Nephron progenitor cell (in vitro differentiated cells): Measurements from ENCODE around the gene MYH14.
A peak's percentile ranks its signal among the peaks of the same experiment; 100 is the strongest.

Experiments
- DNase-seq: peaks from one replicate; pipeline ENCODE4 v3.0.0; 2021
- H3K27ac Mint-ChIP-seq: 2 replicates; pipeline ENCODE4 v1.8.0; 2021; ENCODE audit warnings: mild to moderate bottlenecking, moderate library complexity, mixed read lengths
- H3K27me3 Mint-ChIP-seq: 2 replicates; pipeline ENCODE4 v1.8.0; 2021; ENCODE audit warnings: mild to moderate bottlenecking, low read depth, mixed read lengths; ENCODE audit not compliant: poor library complexity
- H3K36me3 Mint-ChIP-seq: 2 replicates; pipeline ENCODE4 v1.8.0; 2021; ENCODE audit warnings: low read depth, mixed read lengths
- H3K4me1 Mint-ChIP-seq: 2 replicates; pipeline ENCODE4 v1.8.0; 2021; ENCODE audit warnings: mixed read lengths
- H3K4me3 Mint-ChIP-seq: 2 replicates; pipeline ENCODE4 v1.8.0; 2021; ENCODE audit warnings: mild to moderate bottlenecking, moderate library complexity, mixed read lengths
- H3K9me3 Mint-ChIP-seq: 2 replicates; pipeline ENCODE4 v1.8.0; 2021; ENCODE audit warnings: mild to moderate bottlenecking, moderate library complexity, mixed read lengths
- TF ChIP-seq, protein P1 (sequence below): fragments of 200-600 bp; sonication (generic); IDR thresholded peaks from 2 replicates; pipeline ENCODE4 v1.5.0; 2021; ENCODE audit warnings: antibody characterized with exemption

The MYH14 gene

DNA sequence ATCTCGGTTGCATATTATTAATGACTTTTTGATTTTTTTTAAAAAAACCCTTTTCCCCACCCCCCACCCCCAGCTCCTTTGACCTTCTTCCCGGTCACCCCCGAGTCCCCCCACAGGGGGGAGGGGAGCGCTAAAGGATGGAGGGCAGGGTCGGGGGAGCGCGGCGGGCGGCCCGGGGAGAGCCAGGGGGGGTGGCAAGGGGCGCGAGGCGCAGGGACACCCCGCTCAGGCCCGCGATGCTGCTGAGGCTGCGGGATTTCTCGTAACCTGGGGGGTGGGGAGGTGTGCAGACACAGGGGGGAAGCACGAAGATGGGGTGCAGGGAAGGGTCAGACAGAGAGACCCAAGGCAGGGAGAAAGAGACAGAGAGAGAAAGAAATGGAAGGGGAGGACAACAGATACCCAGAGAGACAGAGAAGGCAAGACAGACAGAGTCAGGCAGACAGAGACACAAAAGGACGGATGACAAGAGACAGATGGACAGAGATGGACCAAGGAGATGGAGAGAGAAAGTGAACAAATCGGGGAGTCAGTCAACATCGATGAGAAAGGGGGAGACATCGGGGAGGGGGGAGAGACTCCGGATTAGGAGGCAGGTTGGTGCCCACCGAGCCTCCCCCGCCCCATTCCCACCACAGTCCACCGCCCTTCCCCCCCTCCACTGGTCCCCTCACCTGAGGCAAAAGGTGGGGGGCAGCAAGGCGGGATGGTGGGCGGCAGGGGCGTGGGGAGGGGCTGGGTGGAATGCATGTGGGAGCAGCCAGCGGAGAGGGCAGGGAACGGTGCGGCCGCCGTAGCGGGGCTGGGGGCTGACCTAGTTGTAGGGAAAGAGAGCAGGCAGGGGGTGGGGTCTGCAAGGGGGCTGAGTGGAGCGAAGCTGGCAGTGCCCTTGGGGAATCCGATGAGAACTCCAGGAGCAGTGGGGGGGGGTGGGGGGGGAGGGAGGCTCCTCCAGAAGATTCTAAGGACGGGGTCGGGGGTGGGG is 111.6 kb downstream of the MYH14 start:
- peaks cover 4% of the 10 kb centered on the region for H3K9me3 Mint-ChIP-seq
- H3K27me3 Mint-ChIP-seq: peaks cover 68% of the 10 kb centered on the region
- TF ChIP-seq, protein P1, sequence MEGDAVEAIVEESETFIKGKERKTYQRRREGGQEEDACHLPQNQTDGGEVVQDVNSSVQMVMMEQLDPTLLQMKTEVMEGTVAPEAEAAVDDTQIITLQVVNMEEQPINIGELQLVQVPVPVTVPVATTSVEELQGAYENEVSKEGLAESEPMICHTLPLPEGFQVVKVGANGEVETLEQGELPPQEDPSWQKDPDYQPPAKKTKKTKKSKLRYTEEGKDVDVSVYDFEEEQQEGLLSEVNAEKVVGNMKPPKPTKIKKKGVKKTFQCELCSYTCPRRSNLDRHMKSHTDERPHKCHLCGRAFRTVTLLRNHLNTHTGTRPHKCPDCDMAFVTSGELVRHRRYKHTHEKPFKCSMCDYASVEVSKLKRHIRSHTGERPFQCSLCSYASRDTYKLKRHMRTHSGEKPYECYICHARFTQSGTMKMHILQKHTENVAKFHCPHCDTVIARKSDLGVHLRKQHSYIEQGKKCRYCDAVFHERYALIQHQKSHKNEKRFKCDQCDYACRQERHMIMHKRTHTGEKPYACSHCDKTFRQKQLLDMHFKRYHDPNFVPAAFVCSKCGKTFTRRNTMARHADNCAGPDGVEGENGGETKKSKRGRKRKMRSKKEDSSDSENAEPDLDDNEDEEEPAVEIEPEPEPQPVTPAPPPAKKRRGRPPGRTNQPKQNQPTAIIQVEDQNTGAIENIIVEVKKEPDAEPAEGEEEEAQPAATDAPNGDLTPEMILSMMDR: no peak
- peak; percentile 65 for DNase-seq
- H3K4me3 Mint-ChIP-seq: peak overlapping the region; percentile 86
- H3K27ac Mint-ChIP-seq: no peak overlapping the region
- H3K36me3 Mint-ChIP-seq: no peaks in the 10 kb centered on the region
- peaks cover 38% of the 10 kb centered on the region for H3K4me1 Mint-ChIP-seq

DNA sequence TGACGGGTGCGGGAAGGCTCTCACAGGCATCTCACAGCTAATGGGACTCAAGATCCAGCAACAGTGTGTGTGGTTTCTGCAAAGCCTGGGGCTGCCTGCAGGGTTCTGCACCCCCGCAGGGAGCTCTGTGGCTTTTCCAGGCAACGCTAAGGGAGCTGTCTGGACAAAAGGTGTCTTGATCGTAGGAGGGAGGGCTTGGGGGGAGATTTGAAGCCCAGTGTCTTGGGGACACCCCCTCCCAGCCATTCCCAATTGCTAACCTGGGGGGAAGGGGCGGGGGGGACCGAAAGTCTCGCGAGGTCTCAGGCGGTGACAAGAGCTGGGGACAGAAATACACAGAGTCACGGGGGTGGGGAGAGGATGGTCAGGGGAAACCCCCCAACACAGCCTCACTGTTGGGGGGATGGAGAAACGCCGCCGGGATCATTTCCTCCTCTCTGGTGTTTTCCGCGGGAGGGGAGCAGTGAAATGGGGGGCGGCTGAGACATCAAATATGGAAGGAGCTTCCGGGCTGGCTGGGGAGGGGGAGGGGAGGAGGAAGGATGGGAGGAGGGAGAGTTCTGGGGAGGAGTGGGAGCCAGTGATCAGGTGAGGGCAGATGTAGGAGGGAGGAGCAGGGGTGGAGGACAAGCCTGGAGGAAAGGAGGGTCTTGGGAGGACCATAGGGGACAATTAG is 112.5 kb downstream of the MYH14 start:
- Mint-ChIP-seq H3K27me3 (peaks cover 60% of the 10 kb centered on the region), H3K4me1 (peaks cover 38% of the 10 kb centered on the region), H3K4me3 (peak overlapping the region; percentile 86), H3K36me3 (no peaks in the 10 kb centered on the region), H3K9me3 (peaks cover 4% of the 10 kb centered on the region), H3K27ac (no peak overlapping the region)
- TF ChIP-seq, protein P1: no peak
- DNase-seq: peak; percentile 46

GRCh38 chr19:50317115-50317514 is 113.7 kb downstream of the MYH14 start:
- H3K4me3 Mint-ChIP-seq: no peak overlapping the region
- DNase-seq: no peak
- H3K4me1 Mint-ChIP-seq: peaks cover 38% of the 10 kb centered on the region
- H3K27me3 Mint-ChIP-seq: peaks cover 48% of the 10 kb centered on the region
- no peaks in the 10 kb centered on the region for H3K36me3 Mint-ChIP-seq
- peaks cover 4% of the 10 kb centered on the region for H3K9me3 Mint-ChIP-seq
- no peak overlapping the region for H3K27ac Mint-ChIP-seq
- TF ChIP-seq, protein P1: no peak

GRCh38 chr19:50318438-50318837 is 115.0 kb downstream of the MYH14 start:
- TF ChIP-seq, protein P1: no peak
- no peak overlapping the region for H3K4me3 Mint-ChIP-seq
- H3K36me3 Mint-ChIP-seq: no peaks in the 10 kb centered on the region
- DNase-seq: no peak
- no peak overlapping the region for H3K27ac Mint-ChIP-seq
- H3K9me3 Mint-ChIP-seq: no peaks in the 10 kb centered on the region
- H3K4me1 Mint-ChIP-seq: peaks cover 34% of the 10 kb centered on the region
- H3K27me3 Mint-ChIP-seq: peaks cover 35% of the 10 kb centered on the region

GRCh38 chr19:50319156-50319555 is 115.7 kb downstream of the MYH14 start:
- Mint-ChIP-seq H3K36me3 (no peaks in the 10 kb centered on the region), H3K27ac (no peak overlapping the region), H3K27me3 (peaks cover 28% of the 10 kb centered on the region), H3K4me1 (peaks cover 27% of the 10 kb centered on the region), H3K4me3 (no peak overlapping the region), H3K9me3 (no peaks in the 10 kb centered on the region)
- DNase-seq: no peak
- TF ChIP-seq, protein P1: no peak
